Spleen (tissue), 11 donors: Measurements from ENCODE around the gene ADAP1. TPM values are rescaled to one million over a fixed set of nuclear protein-coding genes. Genes with fewer than 3 reads are reported as not detected.

Source experiments
- DNase-seq: peaks from one replicate; pipeline ENCODE4 v3.0.0-alpha.2; 2020
- H3K27ac ChIP-seq, 8 donors: fragments of 200-600 bp; sonication (generic) in 7 of 8; 1 replicate in 4 of 8; 2 replicates in 4 of 8; pipeline versions ENCODE4 v1.5.0 to v1.8.0; 2016 to 2021; ENCODE audit warnings: inconsistent platforms in 4 of 8, mild to moderate bottlenecking in 4 of 8, moderate library complexity in 1 of 8
- H3K27me3 ChIP-seq, 7 donors: fragments of 200-600 bp; sonication (generic) in 6 of 7; replicated peaks in 1 of 7; 1 replicate in 4 of 7; 2 replicates in 3 of 7; pipeline versions ENCODE4 v1.5.0 to v1.8.0; 2016 to 2021; ENCODE audit warnings: inconsistent platforms in 3 of 7, mild to moderate bottlenecking in 1 of 7
- H3K36me3 ChIP-seq, 6 donors: fragments of 200-600 bp; sonication (generic) in 5 of 6; 1 replicate in 4 of 6; 2 replicates in 2 of 6; pipeline versions ENCODE4 v1.5.0 to v1.8.0; 2016 to 2021; ENCODE audit warnings: inconsistent platforms in 2 of 6
- H3K4me1 ChIP-seq, 6 donors: fragments of 200-600 bp; sonication (generic) in 5 of 6; 1 replicate in 3 of 6; 2 replicates in 3 of 6; pipeline versions ENCODE4 v1.5.0 to v1.8.0; 2016 to 2021; ENCODE audit warnings: inconsistent platforms in 3 of 6
- H3K4me3 ChIP-seq, 8 donors: fragments of 200-600 bp; sonication (generic) in 7 of 8; 1 replicate in 4 of 8; 2 replicates in 4 of 8; pipeline versions ENCODE4 v1.5.0 to v1.8.0; 2016 to 2021; ENCODE audit warnings: inconsistent platforms in 4 of 8, mild to moderate bottlenecking in 4 of 8, moderate library complexity in 2 of 8
- H3K9me3 ChIP-seq, 8 donors: fragments of 200-600 bp; sonication (generic) in 7 of 8; 1 replicate in 4 of 8; 2 replicates in 4 of 8; pipeline versions ENCODE4 v1.5.0 to v1.8.0; 2016 to 2021; ENCODE audit warnings: inconsistent platforms in 4 of 8
- CTCF ChIP-seq, 11 experiments: fragments of 200-600 bp in 7 of 11; fragments of 450-650 bp in 4 of 11; sonication (generic) in 4 of 11; IDR thresholded peaks in 8 of 11; conservative IDR thresholded peaks in 3 of 11; 1 replicate in 7 of 11; 2 replicates in 4 of 11; pipeline versions ENCODE4 v1.4.0 to v1.8.0; 2016 to 2021; ENCODE audit warnings: antibody characterized with exemption in 11 of 11, inconsistent platforms in 4 of 11, mild to moderate bottlenecking in 1 of 11
- POLR2A ChIP-seq, 3 donors: fragments of 450-650 bp; IDR thresholded peaks; one replicate each; pipeline ENCODE4 v1.5.1; 2017; ENCODE audit warnings: antibody characterized with exemption in 3 of 3, mild to moderate bottlenecking in 1 of 3
- POLR2AphosphoS5 ChIP-seq, 3 donors: sonication (generic); formaldehyde crosslinking; IDR thresholded peaks; one replicate each; pipeline ENCODE4 v1.5.1; 2017; ENCODE audit warnings: antibody characterized with exemption in 3 of 3
- WGBS, 5 donors: extraction: QIAGEN DNeasy Blood & Tissue Kit in 3 of 5; methylation state at CpG; one replicate each; pipeline versions ENCODE4 v1.1.5 to v1.1.7; 2013 to 2018; 5-methylcytosine and 5-hydroxymethylcytosine counted together
- intact Hi-C: fragments of 100-400 bp; cut with DNase I; formaldehyde crosslinking; loops from one replicate; pipeline ENCODE4 v1.15.0; 2023; ENCODE audit warnings: low total_unique reads
- polyA plus RNA-seq, 3 donors: library from polyadenylated mRNA; stranded (reverse); fragments of 200-250 nt; gene quantifications; one replicate each; pipeline ENCODE4 v1.2.1, GENCODE V29; 2013
- total RNA-seq, 7 donors: library from RNA; depleted of rRNA in 3 of 7; stranded (reverse); fragments of >200 nt in 3 of 7; fragmentation: NEBNext Ultra II Directional in 4 of 7; extraction: Animal tissue kit (Norgen Biotek cat#: 25700) in 4 of 7; gene quantifications; one replicate each; pipeline versions ENCODE4 v1.1.0 to v1.2.1, GENCODE V29; 2016 to 2021
- donor health status: healthy with polysubstance abuse.
- donor health status: DM: no; HTN: no; CAD: no; lungs with moderate emphysema.
- donor health status: DM: no; HTN: no; CAD: no.
- donor health status: Bipolar disorder and iron deficiency.
- donor health status: healthy.
- donor health status: DM: no; HTN: no; CAD: no.
- donor health status: DM: yes; HTN: yes; CAD: no.

The ADAP1 gene
- total and polyA plus RNA-seq, 10 donors = 8.7 to 38.6 (median 22.7) TPM

GRCh38 chr7:935164-935873, 19.2 kb downstream of the ADAP1 start:
- WGBS, 5 donors = 85 to 89% (median 88%) methylated on average over 23 to 46 of the region's 46 CpGs
- H3K4me3 ChIP-seq = no peak overlapping the region
- H3K4me1 ChIP-seq = peaks cover 0 to 24% (median 4%) of the 10 kb centered on the region in 6 donors
- TF ChIP-seq POLR2A (IDR thresholded peaks at IDR 0.05) = no peak
- TF ChIP-seq CTCF (IDR thresholded peaks at IDR 0.05 in 8 of 11, conservative IDR thresholded peaks at IDR 0.05 in 3 of 11) = no peak
- no peak for TF ChIP-seq POLR2AphosphoS5 (IDR thresholded peaks at IDR 0.05)
- peak; percentile 69 for DNase-seq
- H3K27me3 ChIP-seq = peaks cover 0 to 6% (median 0%) of the 10 kb centered on the region in 7 donors
- peaks cover 0 to 28% (median 0%) of the 10 kb centered on the region in 6 donors for H3K36me3 ChIP-seq
- no peak overlapping the region for H3K27ac ChIP-seq
- peaks cover 0 to 5% (median 0%) of the 10 kb centered on the region in 8 donors for H3K9me3 ChIP-seq
- intact Hi-C loops = no loop called here

DNA sequence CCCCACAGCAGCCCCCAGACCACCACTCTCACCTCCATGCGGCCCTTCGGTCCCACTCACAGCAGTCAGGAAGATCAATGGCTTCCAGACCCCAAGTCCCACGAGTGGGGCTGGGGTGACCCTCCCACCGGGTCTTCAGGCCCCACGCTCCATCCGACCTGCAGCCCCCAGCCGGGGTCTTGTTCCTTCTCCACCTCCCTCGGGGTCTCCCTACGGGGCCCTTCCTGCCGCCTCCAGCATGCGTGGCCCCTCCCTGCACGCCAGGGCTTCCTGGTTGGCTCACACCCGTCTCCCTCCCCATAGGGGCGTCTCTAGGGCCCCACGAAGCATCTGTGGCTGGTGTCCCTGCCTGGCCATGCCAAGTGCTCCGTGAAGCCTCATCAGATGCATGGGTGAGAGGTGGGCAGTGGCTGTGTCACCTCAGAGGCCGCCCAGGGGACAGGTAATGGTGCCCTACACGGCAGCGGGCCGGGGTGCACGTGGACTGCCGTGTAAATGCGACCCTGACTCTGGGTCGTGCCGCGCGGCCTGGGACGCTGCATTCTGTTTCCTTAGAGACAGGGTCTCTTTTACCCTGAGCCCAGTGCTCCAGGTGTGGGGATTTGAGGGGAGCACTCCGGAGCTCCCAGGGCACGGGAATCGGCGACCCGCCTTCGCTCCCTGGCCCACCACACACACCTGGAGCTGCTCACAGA, 19.9 kb downstream of the ADAP1 start:
- intact Hi-C loops = no loop called here
- no peaks in the 10 kb centered on the region for H3K9me3 ChIP-seq
- TF ChIP-seq POLR2A (IDR thresholded peaks at IDR 0.05) (no peak), POLR2AphosphoS5 (IDR thresholded peaks at IDR 0.05) (no peak), CTCF (IDR thresholded peaks at IDR 0.05 in 8 of 11, conservative IDR thresholded peaks at IDR 0.05 in 3 of 11) (no peak)
- WGBS, 5 donors = 83 to 90% (median 87%) methylated on average over 25 to 34 of the region's 34 CpGs
- peaks cover 0 to 28% (median 0%) of the 10 kb centered on the region in 6 donors for H3K36me3 ChIP-seq
- H3K4me3 ChIP-seq = no peak overlapping the region
- no peak overlapping the region for H3K27ac ChIP-seq
- DNase-seq = peak; percentile 70
- peaks cover 0 to 29% (median 4%) of the 10 kb centered on the region in 6 donors for H3K4me1 ChIP-seq
- peaks cover 0 to 6% (median 0%) of the 10 kb centered on the region in 7 donors for H3K27me3 ChIP-seq

DNA sequence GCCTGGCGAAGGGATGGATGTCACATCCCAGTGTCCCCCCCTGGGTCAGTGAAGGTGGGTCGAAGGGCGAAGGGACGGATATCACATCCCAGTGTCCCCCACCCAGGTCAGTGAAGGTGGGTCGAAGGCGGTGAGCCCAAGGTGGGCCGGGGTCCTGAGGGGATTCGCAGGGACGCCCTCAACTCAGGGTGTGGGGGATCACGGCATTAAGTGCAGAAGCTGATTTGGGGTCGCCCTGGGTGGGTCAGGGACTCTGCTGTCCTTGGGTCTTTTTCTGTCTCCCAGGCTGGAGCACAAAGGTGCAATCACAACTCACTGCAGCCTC, 21.9 kb downstream of the ADAP1 start:
- intact Hi-C loops = no loop called here
- DNase-seq = no peak
- WGBS, 5 donors = 83 to 95% (median 92%) methylated on average over 11 of the region's 11 CpGs

More for the DNA sequence above, 21.9 kb downstream of the ADAP1 start:
- peaks cover 0 to 6% (median 0%) of the 10 kb centered on the region in 7 donors for H3K27me3 ChIP-seq
- no peaks in the 10 kb centered on the region for H3K9me3 ChIP-seq
- H3K4me3 ChIP-seq = no peak overlapping the region
- peaks cover 0 to 49% (median 4%) of the 10 kb centered on the region in 6 donors for H3K4me1 ChIP-seq
- H3K36me3 ChIP-seq = peaks cover 0 to 20% (median 0%) of the 10 kb centered on the region in 6 donors
- TF ChIP-seq CTCF (IDR thresholded peaks at IDR 0.05 in 8 of 11, conservative IDR thresholded peaks at IDR 0.05 in 3 of 11) = no peak
- TF ChIP-seq POLR2AphosphoS5 (IDR thresholded peaks at IDR 0.05) = no peak
- TF ChIP-seq POLR2A (IDR thresholded peaks at IDR 0.05) = no peak
- H3K27ac ChIP-seq = no peak overlapping the region
